GM12872 (cell line): Measurements from ENCODE around the gene NEUROD2.

Source experiments
- CTCF ChIP-seq: IDR thresholded peaks from 3 replicates; pipeline ENCODE4 v1.5.1; 2011; ENCODE audit warnings: low read depth, mild to moderate bottlenecking, low read length, moderate library complexity; ENCODE audit not compliant: insufficient read depth

NEUROD2 gene

GRCh38 chr17:39648616-39649366 lies 41.1 kb upstream of the NEUROD2 start:
- TF ChIP-seq CTCF: no peak

DNA sequence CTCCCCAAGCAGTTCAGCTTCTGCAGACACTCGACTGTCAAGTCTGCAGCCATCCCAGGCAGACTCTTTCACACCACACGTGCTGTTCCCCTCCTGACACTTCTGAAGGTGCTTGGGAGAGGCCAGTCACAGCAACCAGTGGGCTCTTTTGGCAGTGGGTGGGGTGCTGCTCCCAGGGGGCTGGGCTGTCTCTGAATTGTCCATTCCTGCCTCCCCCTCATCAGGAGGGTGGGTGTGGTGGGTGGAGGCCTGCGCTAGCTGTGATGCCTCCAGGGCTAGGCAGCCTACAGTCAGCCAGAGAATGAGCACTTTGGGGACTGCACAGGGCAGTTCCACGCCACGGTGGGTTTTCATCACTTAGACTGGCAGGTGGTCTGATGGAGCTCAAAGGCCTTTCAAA lies 39.5 kb upstream of the NEUROD2 start:
- TF ChIP-seq CTCF: no peak

GRCh38 chr17:39643271-39643670 lies 35.6 kb upstream of the NEUROD2 start:
- no peak for TF ChIP-seq CTCF

DNA sequence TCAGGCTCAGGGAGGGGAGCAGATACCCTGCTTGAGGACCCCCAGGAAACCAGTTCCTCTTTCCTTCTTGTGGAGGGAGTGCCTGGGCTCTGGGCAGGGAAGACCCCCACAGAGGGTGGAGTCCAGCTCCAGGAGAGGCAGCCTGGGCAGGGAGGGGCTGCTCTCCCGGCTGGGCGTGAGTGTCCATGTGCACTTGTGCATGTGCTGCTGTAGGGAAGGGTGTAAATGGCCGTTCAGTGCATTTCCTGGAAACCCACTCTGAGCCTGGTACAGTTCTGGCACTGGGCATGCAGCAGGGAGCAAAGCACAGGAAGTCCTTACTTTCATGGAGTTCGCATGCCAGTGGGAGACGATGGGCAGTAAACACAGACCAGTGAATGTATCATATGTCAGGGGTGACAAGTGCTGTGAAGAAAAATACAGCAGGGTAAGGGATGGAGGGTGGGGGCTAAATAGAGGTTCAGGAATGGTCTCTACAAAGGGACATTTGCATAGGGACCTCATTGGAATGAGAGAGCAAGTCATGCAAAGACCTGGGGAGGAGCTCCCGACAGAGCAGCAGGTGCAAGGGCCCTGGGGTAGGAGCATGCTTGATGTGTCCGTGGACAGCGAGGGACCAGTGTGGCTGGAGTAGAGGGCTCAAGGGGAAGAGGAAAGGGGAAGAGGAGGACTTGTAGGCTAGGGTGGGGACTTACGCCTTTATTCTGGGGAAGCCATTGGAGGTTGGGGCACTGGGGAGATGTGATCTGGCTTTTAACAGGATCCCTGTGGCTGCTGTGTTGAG lies 34.8 kb upstream of the NEUROD2 start:
- TF ChIP-seq CTCF: no peak

DNA sequence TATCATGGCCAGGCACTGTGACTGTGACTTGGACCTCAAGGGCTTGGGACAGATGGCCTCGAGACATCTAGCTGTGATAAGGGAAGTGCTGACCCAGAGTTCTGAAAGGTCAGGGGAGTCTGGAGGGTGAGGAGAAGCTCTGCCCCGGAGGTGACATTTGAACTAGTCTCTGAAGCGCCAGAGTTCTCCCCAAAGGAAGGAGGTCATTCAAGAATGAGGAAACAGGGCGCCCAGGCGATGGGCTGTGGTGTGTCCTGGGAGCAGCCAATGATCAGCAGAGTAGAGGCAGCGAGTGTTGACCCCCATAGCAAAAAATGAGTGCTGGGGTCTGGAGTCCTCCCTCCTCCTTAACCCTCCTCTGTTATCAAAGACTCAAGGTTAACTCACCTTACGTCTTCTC lies 34.2 kb upstream of the NEUROD2 start:
- TF ChIP-seq CTCF: no peak

DNA sequence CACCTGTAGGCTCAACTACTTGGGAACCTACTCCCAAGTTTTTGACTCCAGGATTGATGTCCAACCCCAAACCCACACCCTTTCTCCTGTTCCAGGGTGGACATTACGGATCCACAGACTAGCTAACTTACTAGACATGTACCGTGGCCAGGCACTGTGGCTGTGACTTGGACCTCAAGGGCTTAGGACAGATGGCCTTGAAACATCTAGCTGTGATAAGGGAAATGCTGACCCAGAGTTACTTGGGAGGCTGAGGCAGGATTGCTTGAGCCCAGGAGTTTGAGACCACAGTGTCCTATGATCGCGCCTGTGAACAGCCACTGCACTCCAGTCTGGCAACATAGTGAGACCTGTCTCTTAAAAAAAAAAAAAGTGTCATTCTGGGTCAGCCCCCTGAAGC lies 33.4 kb upstream of the NEUROD2 start:
- no peak for TF ChIP-seq CTCF

- no peak for TF ChIP-seq CTCF
These were observed 32.9 kb upstream of the NEUROD2 start for GRCh38 chr17:39640591-39641031.
